GM19324 (cell line): ENCODE data around the gene FANCD2OS.
A peak's percentile ranks its signal among the peaks of the same experiment; 100 is the strongest.
"Not testable (repeated sequence)": the region's sequence is repeated elsewhere in the genome, so short reads cannot be mapped to it uniquely, and the experiment has no call there.

Experiments
- ATAC-seq: cut with Tn5 transposase; IDR thresholded peaks from one replicate; pipeline ENCODE4 v1.9.1; 2021; ENCODE audit warnings: mild to moderate bottlenecking, moderate library complexity; ENCODE audit not compliant: unreplicated experiment, low FRiP score

The FANCD2OS gene

GRCh38 chr3:10108091-10108490 is at the start of gene FANCD2OS:
TSS of gene FANCD2OS (minus strand) at chr3:10108255. CDS start at chr3:10104774, 3,481 bp downstream.
- no peak for ATAC-seq

- ATAC-seq: no peak
Measured at GRCh38 chr3:10157031-10157430, 49.0 kb upstream of the FANCD2OS start.

GRCh38 chr3:10155658-10156057 is 47.6 kb upstream of the FANCD2OS start:
- no peak for ATAC-seq

GRCh38 chr3:10155123-10155472 is 47.0 kb upstream of the FANCD2OS start:
- ATAC-seq: no peak

GRCh38 chr3:10154335-10155122 is 46.5 kb upstream of the FANCD2OS start:
- ATAC-seq: no peak

GRCh38 chr3:10150987-10151386 is 42.9 kb upstream of the FANCD2OS start:
- no peak for ATAC-seq

- ATAC-seq: no peak
Measured at GRCh38 chr3:10149226-10149625, 41.2 kb upstream of the FANCD2OS start.

- no peak for ATAC-seq
Measured at GRCh38 chr3:10145685-10146084, 37.6 kb upstream of the FANCD2OS start.

- ATAC-seq: no peak
Measured at GRCh38 chr3:10142707-10143560, 34.9 kb upstream of the FANCD2OS start.

- ATAC-seq: no peak
Measured at GRCh38 chr3:10140996-10141546, 33.0 kb upstream of the FANCD2OS start.

- ATAC-seq: no peak
Measured at GRCh38 chr3:10137178-10137577, 29.1 kb upstream of the FANCD2OS start.

GRCh38 chr3:10136426-10137005 is 28.5 kb upstream of the FANCD2OS start:
- ATAC-seq: no peak

- not testable (repeated sequence) for ATAC-seq
Measured at GRCh38 chr3:10135872-10136271, 27.8 kb upstream of the FANCD2OS start.

GRCh38 chr3:10122724-10123123 is 14.7 kb upstream of the FANCD2OS start:
- ATAC-seq: no peak

- no peak for ATAC-seq
Measured at GRCh38 chr3:10121064-10121463, 13.0 kb upstream of the FANCD2OS start.

GRCh38 chr3:10119376-10119775 is 11.3 kb upstream of the FANCD2OS start:
- ATAC-seq: no peak

- ATAC-seq: no peak
Measured at GRCh38 chr3:10116928-10117327, 8.9 kb upstream of the FANCD2OS start.

GRCh38 chr3:10116138-10116460 is 8.0 kb upstream of the FANCD2OS start:
- ATAC-seq: no peak

GRCh38 chr3:10115326-10116137 is 7.5 kb upstream of the FANCD2OS start, which contains the start of gene BRK1:
TSS of gene BRK1 (plus strand) at chr3:10115675. CDS start at chr3:10115702, 27 bp downstream.
- peak; percentile 97 for ATAC-seq

- ATAC-seq: no peak
Measured at GRCh38 chr3:10106919-10107318, 1.1 kb downstream of the FANCD2OS start.
